ENCODE data around the gene SPIRE1. TPM values are rescaled to one million over a fixed set of nuclear protein-coding genes. Genes with fewer than 3 reads are reported as not detected.
A peak's percentile ranks its signal among the peaks of the same experiment; 100 is the strongest.

Gene SPIRE1
- total RNA-seq, 1 donor: 27.7 TPM

DNA sequence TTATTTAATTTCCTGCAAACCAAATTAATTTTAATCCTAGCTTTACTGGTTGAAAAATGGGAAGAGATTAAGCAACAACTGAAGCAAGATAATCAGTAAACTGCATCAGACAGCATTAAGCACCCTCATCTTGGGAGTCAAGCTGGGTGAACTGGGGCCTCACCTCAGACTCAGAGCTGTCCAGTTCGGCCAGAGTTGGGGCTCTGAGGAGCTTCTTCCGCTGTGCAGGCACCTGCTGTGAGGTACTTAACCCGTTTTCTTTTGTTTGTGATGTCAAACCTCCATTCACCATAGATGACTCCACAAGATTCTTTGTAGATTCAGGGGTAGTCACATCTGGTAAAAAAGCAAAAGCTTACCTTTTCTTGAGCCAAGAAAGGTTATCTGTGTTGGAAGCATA, 178.4 kb downstream of the SPIRE1 start:
- TF ChIP-seq, protein P1, sequence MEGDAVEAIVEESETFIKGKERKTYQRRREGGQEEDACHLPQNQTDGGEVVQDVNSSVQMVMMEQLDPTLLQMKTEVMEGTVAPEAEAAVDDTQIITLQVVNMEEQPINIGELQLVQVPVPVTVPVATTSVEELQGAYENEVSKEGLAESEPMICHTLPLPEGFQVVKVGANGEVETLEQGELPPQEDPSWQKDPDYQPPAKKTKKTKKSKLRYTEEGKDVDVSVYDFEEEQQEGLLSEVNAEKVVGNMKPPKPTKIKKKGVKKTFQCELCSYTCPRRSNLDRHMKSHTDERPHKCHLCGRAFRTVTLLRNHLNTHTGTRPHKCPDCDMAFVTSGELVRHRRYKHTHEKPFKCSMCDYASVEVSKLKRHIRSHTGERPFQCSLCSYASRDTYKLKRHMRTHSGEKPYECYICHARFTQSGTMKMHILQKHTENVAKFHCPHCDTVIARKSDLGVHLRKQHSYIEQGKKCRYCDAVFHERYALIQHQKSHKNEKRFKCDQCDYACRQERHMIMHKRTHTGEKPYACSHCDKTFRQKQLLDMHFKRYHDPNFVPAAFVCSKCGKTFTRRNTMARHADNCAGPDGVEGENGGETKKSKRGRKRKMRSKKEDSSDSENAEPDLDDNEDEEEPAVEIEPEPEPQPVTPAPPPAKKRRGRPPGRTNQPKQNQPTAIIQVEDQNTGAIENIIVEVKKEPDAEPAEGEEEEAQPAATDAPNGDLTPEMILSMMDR (IDR thresholded peaks at IDR 0.05; ENCODE audit: insufficient read depth, low read length): no peak

DNA sequence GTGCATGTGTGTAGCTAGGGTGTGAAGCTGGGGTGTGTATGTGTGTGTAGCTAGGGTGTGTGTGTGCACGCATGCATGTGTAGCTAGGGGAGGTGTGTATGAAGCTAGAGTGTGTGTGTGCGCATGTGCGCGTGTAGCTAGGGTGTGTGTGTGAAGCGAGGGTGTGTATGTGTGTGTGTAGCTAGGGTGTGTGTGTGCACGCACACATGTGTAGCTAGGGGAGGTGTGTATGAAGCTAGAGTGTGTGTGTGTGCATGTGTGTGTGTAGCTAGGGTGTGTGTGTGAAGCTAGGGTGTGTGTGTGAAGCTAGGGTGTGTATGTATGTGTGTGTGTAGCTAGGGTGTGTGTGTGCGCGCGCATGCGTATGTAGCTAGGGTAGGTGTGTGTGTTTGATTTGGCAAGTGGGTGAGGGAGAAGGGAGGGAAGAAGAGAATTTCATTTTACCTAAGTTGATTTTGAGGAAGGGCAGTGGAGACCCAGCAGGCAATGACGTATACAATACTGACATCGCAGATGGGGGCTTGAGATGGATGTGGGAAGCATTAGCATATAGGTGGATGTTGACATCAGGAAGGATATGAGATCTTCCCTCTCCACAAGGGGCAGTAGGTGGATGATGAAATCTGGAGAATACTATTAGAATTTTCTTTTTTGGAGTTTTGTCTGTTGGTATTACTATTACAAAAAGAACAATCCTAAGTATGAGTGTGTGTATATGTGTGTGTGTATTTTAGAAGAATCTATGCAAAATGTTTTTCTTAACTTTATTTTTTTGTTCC, 179.4 kb downstream of the SPIRE1 start:
- TF ChIP-seq, protein P1 (IDR thresholded peaks at IDR 0.05; ENCODE audit: insufficient read depth, low read length): no peak
- no peak for DNase-seq (ENCODE audit: low read depth)
- no peak overlapping the region for H3K4me3 ChIP-seq (ENCODE audit: low read depth, low read length)

More for the DNA sequence above, 178.4 kb downstream of the SPIRE1 start:
- H3K4me3 ChIP-seq (ENCODE audit: low read depth, low read length): no peak overlapping the region
- no peak for DNase-seq (ENCODE audit: low read depth)

GRCh38 chr18:12477606-12478005, 180.3 kb downstream of the SPIRE1 start:
- no peak for DNase-seq (ENCODE audit: low read depth)
- no peak overlapping the region for H3K4me3 ChIP-seq (ENCODE audit: low read depth, low read length)
- TF ChIP-seq, protein P1 (IDR thresholded peaks at IDR 0.05; ENCODE audit: insufficient read depth, low read length): no peak

- DNase-seq (ENCODE audit: low read depth): no peak
- TF ChIP-seq, protein P1 (IDR thresholded peaks at IDR 0.05; ENCODE audit: insufficient read depth, low read length): no peak
- H3K4me3 ChIP-seq (ENCODE audit: low read depth, low read length): no peak overlapping the region
Observed at GRCh38 chr18:12476955-12477354, 181.0 kb downstream of the SPIRE1 start.

GRCh38 chr18:12474876-12475275, 183.0 kb downstream of the SPIRE1 start:
- DNase-seq (ENCODE audit: low read depth): no peak
- TF ChIP-seq, protein P1 (IDR thresholded peaks at IDR 0.05; ENCODE audit: insufficient read depth, low read length): no peak

GRCh38 chr18:12474146-12474545, 183.8 kb downstream of the SPIRE1 start:
- H3K4me3 ChIP-seq (ENCODE audit: low read depth, low read length): no peak overlapping the region
- peak; percentile 12 for DNase-seq (ENCODE audit: low read depth)
- TF ChIP-seq, protein P1 (IDR thresholded peaks at IDR 0.05; ENCODE audit: insufficient read depth, low read length): no peak

More at GRCh38 chr18:12474876-12475275, 183.0 kb downstream of the SPIRE1 start:
- no peak overlapping the region for H3K4me3 ChIP-seq (ENCODE audit: low read depth, low read length)
